Hematopoietic multipotent progenitor cell treated with erythropoietin and hydrocortisone succinate and interleukin-3 and kit ligand, for 6 days (in vitro differentiated cells): ENCODE data around the gene CACNA1A.
A peak's percentile ranks its signal among the peaks of the same experiment; 100 is the strongest.
"Not testable (repeated sequence)": the region's sequence is repeated elsewhere in the genome, so short reads cannot be mapped to it uniquely, and the experiment has no call there.

Experiments used
- DNase-seq: peaks from one replicate; pipeline ENCODE4 v3.0.0-alpha.2; 2015

CACNA1A gene

DNA sequence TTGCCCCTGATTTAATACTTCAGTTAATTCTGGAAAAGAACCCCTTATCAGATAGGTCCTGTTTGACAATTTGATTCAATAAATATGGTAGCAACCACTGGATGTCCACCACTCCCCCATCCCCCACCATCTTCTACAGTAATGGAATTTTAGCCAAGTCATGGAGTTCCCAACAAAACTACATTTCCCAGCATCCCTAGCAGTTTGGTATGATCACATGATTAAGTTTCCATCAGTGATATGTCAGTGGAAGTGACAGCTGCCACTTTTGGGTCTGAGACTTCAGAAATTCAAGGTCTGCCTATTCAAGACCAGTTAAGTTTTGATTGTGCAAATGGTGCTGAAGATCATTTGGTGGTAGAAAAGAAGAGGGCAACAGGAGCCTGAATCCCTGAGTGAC is 85.5 kb downstream of the CACNA1A start:
- DNase-seq = no peak

DNA sequence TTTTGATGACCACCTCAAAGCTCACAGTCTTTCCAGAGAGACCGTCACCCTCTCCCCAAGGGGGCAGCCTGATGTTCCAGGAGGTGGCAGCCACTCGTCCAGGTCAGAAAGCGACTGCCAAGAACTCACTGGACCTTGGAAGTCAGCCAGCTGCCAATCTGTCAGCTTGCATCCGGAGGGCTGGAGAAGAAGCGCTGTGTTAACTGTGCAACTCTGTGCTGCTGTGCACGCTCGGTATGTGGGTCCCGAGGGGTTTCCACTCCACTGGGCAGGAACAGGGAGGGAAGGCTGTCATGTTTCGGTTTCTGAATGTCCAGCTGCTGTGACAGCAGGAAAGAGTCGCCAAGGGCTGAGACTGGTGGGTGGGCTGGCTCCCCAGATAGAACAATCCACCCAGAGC is 89.2 kb downstream of the CACNA1A start:
- DNase-seq = no peak

DNA sequence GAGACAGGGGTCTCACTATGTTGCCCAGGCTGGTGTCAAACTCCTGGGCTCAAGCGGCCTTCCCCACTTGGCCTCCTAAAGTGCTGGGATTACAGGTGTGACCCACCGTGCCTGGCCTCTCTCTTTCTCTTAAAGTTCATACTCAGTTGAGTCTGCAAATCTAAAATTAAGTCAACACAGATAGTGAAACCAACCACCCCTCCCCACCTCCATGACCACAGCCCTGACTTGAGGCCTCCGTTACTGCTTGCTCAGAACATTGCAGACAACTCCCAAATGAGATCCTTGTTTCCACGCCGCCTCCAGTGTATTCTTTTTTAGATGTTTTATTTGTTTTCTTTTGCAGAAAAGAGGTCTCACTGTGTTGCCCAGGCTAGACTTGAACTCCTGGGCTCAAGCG is 94.4 kb downstream of the CACNA1A start:
- no peak for DNase-seq

DNA sequence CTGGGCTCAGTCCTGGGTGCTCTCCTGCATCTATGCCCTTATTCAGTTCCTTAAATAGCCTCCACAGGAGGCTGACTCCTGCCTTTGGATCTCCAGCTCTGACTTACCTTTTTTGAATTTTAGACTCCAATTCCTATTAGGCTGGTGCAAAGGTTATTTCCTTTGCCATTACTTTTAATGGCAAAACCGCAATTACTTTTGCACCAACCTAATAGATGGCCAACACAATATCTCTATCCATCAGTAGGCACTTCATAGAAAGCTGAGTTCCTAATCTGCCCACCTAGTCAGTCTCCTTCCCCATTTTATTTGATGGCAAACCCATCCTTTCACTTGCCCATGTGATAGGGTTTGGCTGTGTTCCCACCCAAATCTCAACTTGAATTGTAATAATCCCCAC is 95.3 kb downstream of the CACNA1A start:
- no peak for DNase-seq

DNA sequence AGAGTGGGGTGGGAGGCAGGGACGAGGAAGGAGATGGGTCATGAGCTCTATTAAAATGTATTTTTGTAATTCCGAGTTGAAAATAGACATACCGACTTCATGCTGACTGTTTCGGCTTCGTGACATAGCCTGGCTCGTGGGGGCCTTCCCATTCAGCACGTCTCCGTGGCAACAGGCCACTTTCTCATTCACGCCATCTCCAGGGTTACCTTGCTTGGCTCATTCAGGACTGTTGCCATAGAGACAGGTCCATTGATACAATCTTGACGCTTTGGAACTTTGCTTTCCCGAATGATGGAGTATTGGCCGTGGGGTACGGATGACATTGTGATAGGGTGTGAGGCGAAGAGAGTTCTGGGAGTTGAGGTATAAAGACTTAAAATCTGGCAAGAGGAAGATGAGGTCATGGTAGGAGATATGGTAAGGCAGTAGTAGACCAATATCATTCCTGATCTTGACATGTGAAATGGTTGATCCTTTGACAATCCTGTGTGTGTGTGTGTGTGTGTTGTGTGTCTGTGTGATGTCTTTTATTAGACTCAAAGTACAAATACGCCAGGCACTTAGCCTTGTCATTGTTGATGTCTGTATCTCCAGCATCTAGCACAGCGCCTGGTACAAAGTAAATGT is 97.3 kb downstream of the CACNA1A start:
- DNase-seq = no peak

DNA sequence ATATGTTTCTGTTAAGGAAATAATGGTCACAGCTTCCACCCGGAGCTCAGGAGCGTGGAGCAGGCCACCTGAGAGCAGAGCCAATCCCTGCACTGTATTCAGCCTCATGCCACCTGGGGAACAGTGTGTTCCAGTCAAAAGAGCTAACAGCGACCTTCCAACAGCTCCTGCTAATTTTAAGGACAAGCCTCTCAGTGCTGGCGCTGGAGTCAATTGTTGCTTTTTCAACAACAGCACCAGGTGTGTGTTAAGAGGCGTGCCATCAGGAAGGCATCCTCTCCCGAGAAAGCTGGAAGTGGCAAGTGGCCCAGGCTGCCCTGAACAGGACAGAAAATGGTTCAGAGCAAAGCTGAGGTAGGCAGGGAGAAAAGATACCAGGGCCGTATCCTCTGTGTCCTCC is 102.0 kb downstream of the CACNA1A start:
- DNase-seq = no peak

DNA sequence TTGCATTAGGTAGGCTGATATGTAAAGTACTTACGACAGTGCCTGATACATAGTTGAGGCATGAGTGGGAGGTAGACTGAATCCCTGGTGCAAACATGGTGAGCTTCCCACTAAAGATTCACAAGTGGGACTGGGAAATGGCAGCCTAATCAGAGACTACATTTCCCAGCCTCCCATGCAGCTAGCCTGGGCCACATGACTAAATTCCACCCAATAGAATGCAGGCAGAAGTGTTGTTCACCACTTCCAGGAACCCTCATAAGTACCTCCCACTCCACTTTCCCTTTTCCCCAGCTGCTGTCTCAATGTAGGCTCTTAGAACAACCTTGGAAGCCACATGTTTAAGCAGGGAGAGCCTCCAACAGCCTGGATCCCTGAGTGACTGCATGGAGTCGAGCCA is 104.9 kb downstream of the CACNA1A start:
- peak; percentile 22 for DNase-seq

DNA sequence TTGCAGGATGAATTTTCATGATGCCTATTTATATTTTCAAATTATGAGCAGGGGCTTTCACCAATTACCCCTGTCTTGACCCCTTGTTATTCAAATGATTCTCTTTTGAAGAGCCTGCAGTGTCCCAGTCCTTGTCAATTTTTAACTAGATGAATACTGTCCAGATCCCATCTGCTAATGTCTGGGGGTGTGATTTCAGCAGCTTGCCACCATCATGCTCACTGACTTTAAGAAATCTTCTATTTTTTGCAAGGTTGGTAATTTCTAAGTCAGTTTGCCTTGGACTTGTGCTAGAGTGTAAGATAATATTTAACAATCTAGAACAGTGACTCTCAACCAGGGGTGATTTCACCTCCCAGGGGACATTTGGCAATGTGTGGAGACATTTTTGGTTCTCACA is 106.0 kb downstream of the CACNA1A start:
- DNase-seq = no peak

DNA sequence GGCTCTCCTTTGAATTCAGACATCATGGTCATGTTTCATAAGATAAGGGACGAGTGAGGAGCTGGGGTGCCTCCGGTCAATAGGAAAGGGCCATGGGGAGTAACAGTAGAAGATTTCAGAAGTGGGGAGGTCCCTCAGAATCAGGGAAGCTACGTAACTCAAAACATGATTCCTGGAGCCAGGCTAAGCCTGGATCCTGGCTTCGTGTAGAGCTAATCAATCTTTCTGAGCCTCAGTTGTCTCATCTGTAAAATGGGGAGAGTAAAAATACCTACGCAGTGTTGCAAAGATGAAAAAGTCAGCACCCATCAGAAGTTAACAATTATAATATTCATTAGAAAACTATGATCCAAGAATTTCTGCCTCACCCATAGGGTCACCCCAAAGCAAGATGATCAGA is 106.5 kb downstream of the CACNA1A start:
- no peak for DNase-seq

DNA sequence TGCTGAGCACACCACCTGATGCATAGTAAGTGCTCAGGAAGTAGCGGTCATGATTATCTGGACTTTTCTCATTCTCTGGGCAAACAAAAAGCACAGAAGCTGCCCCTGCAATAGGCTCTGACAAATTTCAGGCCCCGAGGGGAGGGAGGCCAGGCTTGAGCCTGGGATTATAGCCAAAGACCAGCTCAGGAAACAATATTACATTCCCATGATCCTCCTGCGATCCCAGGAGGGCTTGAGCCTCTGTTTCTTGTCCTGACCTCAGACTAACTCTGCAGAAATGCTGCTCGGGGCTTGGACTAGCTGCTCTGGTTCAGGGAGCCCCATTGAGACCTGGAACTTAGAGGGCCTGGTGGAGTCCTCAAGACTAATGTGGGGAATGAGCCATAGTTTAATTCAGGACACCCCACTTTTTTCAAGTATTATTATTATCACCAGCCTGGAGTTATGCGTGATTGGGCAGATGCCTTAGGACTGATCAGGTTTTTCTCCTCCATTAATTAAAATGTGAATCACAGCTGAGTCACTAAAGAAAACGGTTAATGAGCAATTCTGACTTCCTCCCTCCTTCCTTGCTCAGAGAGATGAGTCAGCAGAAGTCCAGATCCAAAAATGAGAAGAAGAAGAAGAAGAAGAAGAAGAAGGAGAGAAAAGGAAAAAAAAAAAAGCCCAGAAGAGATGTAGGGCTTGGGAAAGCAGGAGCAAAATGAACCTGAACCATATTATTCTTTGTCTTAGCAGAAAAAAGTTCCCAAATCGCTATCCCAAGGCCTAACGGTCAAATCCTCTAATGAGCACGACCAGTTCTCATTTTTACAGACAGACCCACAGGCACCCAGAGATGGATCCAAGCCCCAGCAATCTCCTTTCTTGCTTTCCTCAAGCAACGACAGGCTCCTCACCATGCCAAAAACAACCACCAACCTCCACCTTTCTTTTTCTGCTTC is 107.2 kb downstream of the CACNA1A start:
- no peak for DNase-seq

DNA sequence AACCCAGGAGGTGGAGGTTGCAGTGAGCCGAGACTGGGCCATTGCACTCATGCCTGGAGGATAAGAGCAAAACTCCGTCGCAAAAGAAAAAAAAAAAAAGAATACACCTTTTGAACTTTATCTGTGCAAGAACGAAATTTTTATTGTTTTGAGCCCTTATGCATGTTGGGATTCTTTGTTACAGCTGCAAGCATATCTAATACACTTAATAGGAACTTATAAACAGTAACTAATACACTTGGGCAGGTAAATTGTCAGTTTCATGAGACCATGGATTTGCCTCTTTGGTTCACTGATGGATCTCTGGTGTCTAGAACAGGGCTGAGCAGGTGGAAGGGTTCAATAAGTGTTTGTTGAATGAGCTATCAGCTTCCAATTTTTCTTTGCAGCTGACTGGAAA is 108.1 kb downstream of the CACNA1A start:
- DNase-seq = no peak

DNA sequence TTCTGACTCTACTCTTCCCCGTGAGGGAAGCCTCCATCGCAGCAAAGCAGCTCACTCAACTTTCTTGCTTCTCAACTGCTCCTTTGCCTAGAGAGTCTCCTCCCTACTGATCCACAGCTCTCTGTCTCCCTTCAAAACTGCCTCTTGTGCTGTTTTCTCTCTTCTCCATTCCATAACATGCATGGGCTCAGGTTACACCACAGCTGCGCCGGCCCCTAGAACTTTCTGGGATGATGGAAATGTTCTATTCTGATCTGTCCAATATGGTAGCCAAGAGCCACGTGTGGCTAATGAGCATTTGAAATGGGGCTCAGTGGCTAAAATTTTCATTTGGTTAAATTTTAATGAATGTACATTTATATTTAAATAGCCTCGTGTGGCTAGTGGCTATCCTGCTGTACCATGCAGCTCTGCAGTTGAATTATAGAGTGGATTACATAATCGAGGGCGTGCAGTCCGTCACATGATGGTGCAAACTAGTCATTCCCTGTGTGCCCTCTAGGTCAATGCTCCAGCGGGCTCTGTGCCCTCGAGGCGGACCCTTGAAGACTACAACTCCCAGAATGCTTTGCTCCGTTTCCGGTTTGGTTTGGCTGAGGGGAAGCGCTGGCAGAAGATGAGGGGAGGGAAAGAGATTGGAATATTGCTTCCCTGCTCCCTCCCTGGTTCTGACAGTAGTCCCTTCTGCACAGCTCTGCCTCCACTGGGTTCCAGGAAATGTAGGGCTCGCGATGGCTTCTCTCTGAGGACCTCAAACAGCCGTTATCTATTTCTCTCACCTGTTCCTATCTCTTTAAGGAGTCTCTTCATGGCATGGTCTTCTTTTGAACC is 109.8 kb downstream of the CACNA1A start:
- peak; percentile 55 for DNase-seq

DNA sequence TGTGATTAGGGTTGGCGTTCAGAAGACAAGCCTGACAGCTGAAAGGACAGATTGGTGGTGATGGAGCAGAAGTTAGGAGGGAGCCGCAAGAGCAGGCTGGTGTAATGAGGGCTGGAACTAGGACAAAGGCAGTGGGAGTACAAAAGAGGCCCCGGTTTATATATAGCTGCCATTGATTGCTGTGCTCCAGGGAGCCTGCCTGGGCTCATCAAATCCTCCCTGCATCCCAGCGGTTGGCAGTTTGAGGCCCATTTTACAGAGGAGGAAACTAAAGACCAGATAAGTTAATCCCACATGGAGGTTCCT is 123.7 kb downstream of the CACNA1A start:
- DNase-seq = no peak

DNA sequence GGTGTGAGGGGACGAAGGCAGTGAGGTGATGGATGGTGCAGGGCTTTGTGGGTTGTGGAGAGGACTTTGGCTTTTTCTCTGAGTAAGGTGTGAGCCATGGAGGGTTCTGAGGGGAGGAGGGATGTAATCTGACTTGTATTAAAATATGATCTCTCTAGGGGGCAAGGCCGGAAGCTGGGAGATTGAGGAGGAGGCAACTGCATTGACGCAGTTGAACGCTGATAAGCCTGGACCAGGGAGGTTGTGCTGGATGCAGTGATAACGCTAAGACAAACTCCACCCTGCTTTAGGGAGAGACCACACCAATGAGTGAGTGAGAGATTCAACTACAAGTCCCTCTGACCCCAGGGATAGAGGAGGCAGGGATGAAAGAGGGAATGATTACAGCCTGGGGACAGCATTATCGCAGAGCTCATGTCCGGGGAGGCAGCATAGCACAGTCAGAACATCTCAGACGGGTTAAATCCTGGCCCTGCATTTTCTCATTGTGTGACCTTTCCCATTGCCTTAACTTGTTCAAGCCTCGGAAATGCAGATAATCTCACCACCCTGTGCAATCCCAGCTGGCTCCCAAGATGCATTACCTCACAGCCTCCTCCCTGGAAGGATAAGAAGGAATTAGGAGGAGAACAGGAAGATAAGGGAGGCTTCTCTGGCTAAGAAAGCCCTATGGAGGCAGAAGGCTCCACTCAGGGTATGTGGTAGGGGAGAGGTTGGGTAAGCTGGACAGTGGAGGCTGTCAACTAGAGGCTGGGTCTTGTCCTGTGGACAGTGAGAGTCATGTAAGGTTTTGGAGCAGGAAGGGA is 124.2 kb downstream of the CACNA1A start:
- DNase-seq = peak; percentile 4

DNA sequence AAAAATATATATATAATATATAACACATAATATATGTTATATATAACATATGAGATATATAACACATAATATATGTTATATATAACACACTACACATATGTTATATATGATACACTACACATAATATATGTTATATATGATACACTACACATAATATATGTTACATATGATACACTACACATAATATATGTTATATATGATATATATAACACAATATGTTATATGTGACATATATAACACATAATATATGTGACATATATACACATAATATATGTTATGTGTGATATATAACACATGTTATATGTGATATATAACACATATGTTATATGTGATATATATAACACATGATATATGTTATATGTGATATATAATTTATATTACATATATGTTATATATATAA is 129.7 kb downstream of the CACNA1A start:
- DNase-seq = no peak

DNA sequence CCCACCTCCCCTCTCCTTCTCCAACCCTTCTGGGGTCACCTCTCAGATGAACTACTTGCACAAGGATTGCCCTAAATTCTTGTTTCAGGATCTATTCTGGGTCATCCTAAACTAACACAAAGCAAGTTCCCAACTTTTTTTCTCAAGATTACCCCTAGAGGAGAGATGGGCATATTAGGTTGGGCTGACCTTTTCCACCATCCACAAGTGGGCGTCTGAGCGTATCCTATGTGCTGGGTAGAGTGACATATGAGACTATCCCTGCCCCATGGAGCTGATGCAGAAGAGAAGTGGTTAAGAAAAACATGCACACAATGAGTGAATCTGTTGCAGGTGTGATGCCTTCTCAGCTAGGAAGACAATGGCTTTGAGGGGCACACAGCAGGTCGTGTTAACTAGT is 132.7 kb downstream of the CACNA1A start:
- no peak for DNase-seq

DNA sequence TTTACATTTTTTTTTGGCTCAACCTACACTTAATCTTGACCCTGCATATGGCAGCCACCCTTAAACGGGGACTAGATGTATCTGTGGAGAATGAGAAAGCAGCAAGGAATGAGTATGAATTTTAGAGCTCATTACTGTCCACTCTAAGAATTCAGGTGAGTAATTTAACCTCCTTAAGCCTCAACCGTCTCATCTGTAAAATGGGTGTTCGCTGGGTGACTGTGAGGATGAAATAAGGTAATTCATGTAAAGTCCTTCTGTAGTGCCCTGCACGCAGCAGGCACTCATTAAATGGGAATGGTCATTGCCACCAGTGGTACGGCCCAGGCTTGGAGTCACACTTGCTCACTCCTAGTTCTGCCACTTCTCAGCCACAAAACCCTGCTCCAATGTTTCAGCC is 135.3 kb downstream of the CACNA1A start:
- no peak for DNase-seq

DNA sequence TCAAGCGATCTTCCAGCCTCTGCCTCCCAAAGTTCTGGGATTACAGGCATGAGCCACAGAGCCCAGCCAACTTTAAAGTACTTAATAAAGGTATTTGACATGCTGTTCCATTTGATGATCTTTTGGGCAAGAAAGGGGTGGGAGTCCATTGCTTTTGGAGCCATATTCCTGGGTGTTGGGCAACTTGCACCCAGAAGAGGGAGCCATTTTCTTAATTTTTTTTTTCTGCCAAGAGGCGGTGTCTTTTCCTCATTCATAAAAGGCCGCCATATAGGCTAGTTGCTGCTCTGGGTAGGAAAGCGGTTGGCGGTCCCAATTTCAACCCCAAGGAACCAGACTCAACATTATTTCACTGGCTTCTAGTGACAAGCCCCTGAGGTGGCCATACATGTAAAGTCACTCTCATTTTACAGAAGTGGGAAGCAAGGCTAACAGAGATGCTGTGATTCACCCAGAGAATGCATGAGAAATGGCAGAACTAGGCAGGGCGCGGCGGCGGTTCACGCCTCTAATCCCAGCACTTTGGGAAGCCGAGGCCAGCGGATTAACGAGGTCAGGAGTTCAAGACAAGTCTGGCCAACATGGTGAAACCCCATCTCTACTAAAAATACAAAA is 139.6 kb downstream of the CACNA1A start:
- DNase-seq = peak; percentile 41

DNA sequence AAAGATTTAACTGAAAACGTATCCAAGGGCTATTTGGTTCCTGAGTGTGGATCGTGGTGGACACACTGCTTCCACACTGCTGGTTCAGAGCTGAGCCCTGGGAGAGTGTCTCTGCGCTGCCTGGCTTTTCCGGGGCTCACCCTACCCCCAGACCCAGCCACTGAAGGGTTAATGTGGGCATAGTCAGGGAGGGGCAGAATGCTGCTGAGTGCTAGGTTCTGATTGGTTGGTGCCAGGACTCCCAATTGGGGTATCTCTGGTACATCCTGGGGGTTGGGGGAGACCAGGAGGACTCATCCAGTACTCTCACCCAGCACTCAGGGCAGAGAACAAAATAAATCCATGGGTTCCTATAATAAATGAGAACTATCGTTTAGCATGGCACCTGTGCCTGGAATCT is 142.3 kb downstream of the CACNA1A start:
- no peak for DNase-seq

DNA sequence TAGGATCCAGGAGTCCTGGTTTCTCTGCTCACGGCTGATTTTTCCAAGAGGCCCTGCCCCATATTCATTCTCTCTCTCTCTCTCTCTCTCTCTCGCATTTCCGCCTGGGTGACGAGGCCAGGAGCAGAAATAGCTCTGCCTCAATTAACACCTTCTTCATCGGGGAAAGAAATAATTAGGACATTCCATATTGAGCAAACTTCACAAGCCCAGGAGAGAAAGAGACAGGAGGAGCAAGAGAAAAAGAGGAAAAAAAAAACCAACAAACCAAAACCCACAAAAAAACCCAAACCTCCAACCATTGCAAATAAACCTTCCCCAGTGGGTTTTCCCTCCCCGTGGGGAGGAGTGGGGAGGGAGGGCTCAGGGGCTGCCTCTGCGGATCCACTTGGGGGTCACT is 143.0 kb downstream of the CACNA1A start:
- no peak for DNase-seq

DNA sequence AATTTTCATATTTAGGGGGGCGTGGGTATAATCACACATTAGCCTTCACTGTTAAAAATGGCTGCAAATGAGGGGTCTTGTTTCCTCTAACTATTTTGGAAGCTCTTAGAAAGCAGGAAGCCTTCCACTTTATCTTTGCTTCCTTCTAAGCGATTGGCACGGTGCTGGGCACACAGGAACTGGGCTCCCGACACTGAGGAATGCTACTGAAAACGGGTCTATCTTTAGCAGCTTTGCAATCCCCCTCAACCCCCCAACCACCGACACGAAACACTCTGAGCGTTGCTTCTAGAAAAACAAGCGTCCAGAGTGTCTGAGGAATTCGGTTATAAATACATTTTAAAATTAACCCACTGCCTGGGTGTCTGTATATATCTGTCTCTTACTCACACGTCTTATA is 143.6 kb downstream of the CACNA1A start:
- DNase-seq = no peak

DNA sequence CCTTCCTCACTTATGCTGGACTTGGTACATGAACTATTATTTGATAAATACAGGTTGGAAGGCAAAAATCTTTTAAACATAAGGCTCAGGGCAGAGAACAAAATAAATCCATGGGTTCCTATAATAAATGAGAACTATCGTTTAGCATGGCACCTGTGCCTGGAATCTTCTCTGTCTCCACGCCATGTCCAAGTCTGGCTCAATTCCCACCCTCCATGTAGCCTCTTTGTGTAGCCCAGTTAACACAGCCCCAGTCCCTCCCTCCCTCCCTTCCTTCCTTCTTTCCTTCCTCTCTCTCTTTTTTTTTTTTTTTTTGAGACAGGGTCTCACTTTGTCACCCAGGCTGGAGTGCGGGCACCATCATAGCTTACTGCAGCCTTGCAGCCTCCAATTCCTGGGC is 144.6 kb downstream of the CACNA1A start:
- not testable (repeated sequence) for DNase-seq
